ENCODE results near the gene PPP1R3E.

DNA sequence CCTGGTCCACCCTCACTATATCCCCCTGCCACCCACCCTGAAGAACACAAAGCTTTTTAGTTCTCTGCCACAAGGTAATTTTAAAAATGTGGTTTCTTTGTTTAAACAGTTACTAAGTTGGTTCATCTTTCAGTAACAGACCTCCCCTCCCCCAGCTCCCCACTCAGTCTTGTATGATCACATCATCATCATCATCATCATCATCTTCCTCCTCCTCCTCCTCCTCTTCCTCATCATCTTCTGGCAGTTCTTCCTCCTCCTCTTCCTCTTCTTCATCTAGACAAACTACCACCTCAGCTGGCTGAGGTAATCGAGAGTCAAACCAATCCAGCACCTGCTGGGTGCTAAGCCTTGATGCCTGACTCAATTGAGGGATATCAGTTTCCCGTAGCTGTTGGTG, 27.2 kb downstream of the PPP1R3E start:
- TF ChIP-seq, protein P1, sequence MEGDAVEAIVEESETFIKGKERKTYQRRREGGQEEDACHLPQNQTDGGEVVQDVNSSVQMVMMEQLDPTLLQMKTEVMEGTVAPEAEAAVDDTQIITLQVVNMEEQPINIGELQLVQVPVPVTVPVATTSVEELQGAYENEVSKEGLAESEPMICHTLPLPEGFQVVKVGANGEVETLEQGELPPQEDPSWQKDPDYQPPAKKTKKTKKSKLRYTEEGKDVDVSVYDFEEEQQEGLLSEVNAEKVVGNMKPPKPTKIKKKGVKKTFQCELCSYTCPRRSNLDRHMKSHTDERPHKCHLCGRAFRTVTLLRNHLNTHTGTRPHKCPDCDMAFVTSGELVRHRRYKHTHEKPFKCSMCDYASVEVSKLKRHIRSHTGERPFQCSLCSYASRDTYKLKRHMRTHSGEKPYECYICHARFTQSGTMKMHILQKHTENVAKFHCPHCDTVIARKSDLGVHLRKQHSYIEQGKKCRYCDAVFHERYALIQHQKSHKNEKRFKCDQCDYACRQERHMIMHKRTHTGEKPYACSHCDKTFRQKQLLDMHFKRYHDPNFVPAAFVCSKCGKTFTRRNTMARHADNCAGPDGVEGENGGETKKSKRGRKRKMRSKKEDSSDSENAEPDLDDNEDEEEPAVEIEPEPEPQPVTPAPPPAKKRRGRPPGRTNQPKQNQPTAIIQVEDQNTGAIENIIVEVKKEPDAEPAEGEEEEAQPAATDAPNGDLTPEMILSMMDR (IDR thresholded peaks at IDR 0.05), result no peak
- no peak for TF ChIP-seq POLR2A (IDR thresholded peaks at IDR 0.05)
- no peak for TF ChIP-seq POLR2AphosphoS5 (IDR thresholded peaks at IDR 0.05)

Data from upper lobe of left lung (tissue), 4 donors.